WTC11 (cell line): ENCODE measurements around the gene NPB. TPM values are rescaled to one million over a fixed set of nuclear protein-coding genes. Genes with fewer than 3 reads are reported as not detected.

Experiments used
- ARID4B ChIP-seq: sonication (generic); formaldehyde crosslinking; IDR thresholded peaks from 2 replicates; pipeline ENCODE4 v1.8.0; 2023; ENCODE audit warnings: missing genetic modification reagents, mild to moderate bottlenecking, borderline replicate concordance
- ATF6 ChIP-seq: sonication (generic); formaldehyde crosslinking; IDR thresholded peaks from 2 replicates; pipeline ENCODE4 v1.8.1; 2023; ENCODE audit warnings: mild to moderate bottlenecking, missing genetic modification reagents
- CDX4 ChIP-seq: fragments of 250-450 bp; sonication (Bioruptor Pico); IDR thresholded peaks from 2 replicates; pipeline ENCODE4 v1.9.0; 2021; ENCODE audit warnings: moderate library complexity, mild to moderate bottlenecking, inconsistent platforms, borderline replicate concordance
- CREB1 ChIP-seq: sonication (generic); formaldehyde crosslinking; IDR thresholded peaks from 2 replicates; pipeline ENCODE4 v1.8.0; 2023; ENCODE audit warnings: mild to moderate bottlenecking, missing genetic modification reagents
- FOXP1 ChIP-seq: sonication (generic); formaldehyde crosslinking; IDR thresholded peaks from 2 replicates; pipeline ENCODE4 v1.8.0; 2022; ENCODE audit warnings: missing genetic modification reagents, mild to moderate bottlenecking, moderate library complexity, borderline replicate concordance
- GABPB1 ChIP-seq: sonication (generic); formaldehyde crosslinking; IDR thresholded peaks from 2 replicates; pipeline ENCODE4 v1.8.1; 2023; ENCODE audit warnings: mild to moderate bottlenecking, missing genetic modification reagents
- GRHL2 ChIP-seq: fragments of 250-450 bp; sonication (Bioruptor Pico); IDR thresholded peaks from 2 replicates; pipeline ENCODE4 v1.8.0; 2022; ENCODE audit warnings: mild to moderate bottlenecking, moderate library complexity; ENCODE audit not compliant: insufficient replicate concordance, severe bottlenecking
- HMGXB4 ChIP-seq: sonication (generic); formaldehyde crosslinking; IDR thresholded peaks from 2 replicates; pipeline ENCODE4 v1.8.1; 2023; ENCODE audit warnings: mild to moderate bottlenecking, moderate library complexity, missing genetic modification reagents
- NFE2L1 ChIP-seq: sonication (generic); formaldehyde crosslinking; IDR thresholded peaks from 2 replicates; pipeline ENCODE4 v1.8.1; 2023; ENCODE audit warnings: missing genetic modification reagents
- PREB ChIP-seq: sonication (generic); formaldehyde crosslinking; IDR thresholded peaks from 2 replicates; pipeline ENCODE4 v1.8.1; 2022; ENCODE audit warnings: mild to moderate bottlenecking, missing genetic modification reagents, moderate library complexity, borderline replicate concordance
- RORB ChIP-seq: fragments of 250-450 bp; sonication (Bioruptor Pico); IDR thresholded peaks from 2 replicates; pipeline ENCODE4 v1.9.0; 2021; ENCODE audit warnings: mild to moderate bottlenecking
- SMAD4 ChIP-seq: sonication (generic); formaldehyde crosslinking; IDR thresholded peaks from 2 replicates; pipeline ENCODE4 v1.8.0; 2022; ENCODE audit warnings: mild to moderate bottlenecking, missing genetic modification reagents
- SP1 ChIP-seq: sonication (generic); formaldehyde crosslinking; conservative IDR thresholded peaks from 2 replicates; pipeline ENCODE4 v1.8.1; 2022; ENCODE audit warnings: missing genetic modification reagents
- USF1 ChIP-seq: sonication (generic); formaldehyde crosslinking; IDR thresholded peaks from 2 replicates; pipeline ENCODE4 v1.8.0; 2022; ENCODE audit warnings: mild to moderate bottlenecking, missing genetic modification reagents
- ZMAT4 ChIP-seq: fragments of 250-450 bp; sonication (Bioruptor Pico); IDR thresholded peaks from 2 replicates; pipeline ENCODE4 v1.9.0; 2021; ENCODE audit warnings: mild to moderate bottlenecking
- ZNF138 ChIP-seq: sonication (generic); formaldehyde crosslinking; conservative IDR thresholded peaks from 2 replicates; pipeline ENCODE4 v1.8.1; 2022; ENCODE audit warnings: mild to moderate bottlenecking, moderate library complexity, missing genetic modification reagents
- ZNF425 ChIP-seq: fragments of 250-450 bp; sonication (Bioruptor Pico); conservative IDR thresholded peaks from 2 replicates; pipeline ENCODE4 v1.9.0; 2021; ENCODE audit warnings: mild to moderate bottlenecking
- ZNF512 ChIP-seq: sonication (generic); formaldehyde crosslinking; IDR thresholded peaks from 2 replicates; pipeline ENCODE4 v1.8.1; 2022; ENCODE audit warnings: missing genetic modification reagents, borderline replicate concordance
- ZSCAN18 ChIP-seq: fragments of 250-450 bp; sonication (Bioruptor Pico); IDR thresholded peaks from 2 replicates; pipeline ENCODE4 v2.1.2; 2022; ENCODE audit warnings: mild to moderate bottlenecking, moderate library complexity
- total RNA-seq: library from RNA; stranded (reverse); gene quantifications from 3 replicates; pipeline ENCODE4 v1.2.3, GENCODE V29; 2021

The NPB gene
- total RNA-seq, 1 experiment from 2014 or later = 1.9 TPM

GRCh38 chr17:81867991-81868673 is 33.9 kb upstream of the NPB start (continued):
- TF ChIP-seq HMGXB4 (CRISPR knock-in tag) = 0 out of 2 replicates have a peak, but pooled peaks have one; percentile 45
- 0 out of 2 replicates have a peak, but pooled peaks have one; percentile 46 for TF ChIP-seq SMAD4
- peak; percentile 59; the same call in 1 of the 2 replicates for TF ChIP-seq ZNF425
- TF ChIP-seq ZNF138 (CRISPR knock-in tag) = no peak
- peak; percentile 76; the same call in 1 of the 2 replicates for TF ChIP-seq FOXP1
- peak; percentile 77; the same call in 1 of the 2 replicates for TF ChIP-seq NFE2L1 (CRISPR knock-in tag)
- no peak for TF ChIP-seq PREB (CRISPR knock-in tag)
- peak; percentile 36; the same call in 1 of the 2 replicates for TF ChIP-seq GABPB1 (CRISPR knock-in tag)
- TF ChIP-seq RORB (CRISPR knock-in tag) = no peak
- no peak for TF ChIP-seq USF1
- TF ChIP-seq SP1 (CRISPR knock-in tag) = peak; percentile 11; the same call in 1 of the 2 replicates
- 0 out of 2 replicates have a peak, but pooled peaks have one; percentile 57 for TF ChIP-seq ARID4B (CRISPR knock-in tag)
- TF ChIP-seq GRHL2 = no peak
- TF ChIP-seq ZNF512 (CRISPR knock-in tag) = no peak
- peak; percentile 50 for TF ChIP-seq ZMAT4 (CRISPR knock-in tag)
- TF ChIP-seq CDX4 = no peak
- no peak for TF ChIP-seq ZSCAN18 (CRISPR knock-in tag)
- TF ChIP-seq CREB1 (CRISPR knock-in tag) = 0 out of 2 replicates have a peak, but pooled peaks have one; percentile 41
- TF ChIP-seq ATF6 = 0 out of 2 replicates have a peak, but pooled peaks have one; percentile 16
